Stomach (tissue), 9 donors: ENCODE data around the gene TVP23B. TPM values are rescaled to one million over a fixed set of nuclear protein-coding genes. Genes with fewer than 3 reads are reported as not detected.
"Not testable (repeated sequence)": the region's sequence is repeated elsewhere in the genome, so short reads cannot be mapped to it uniquely, and the experiment has no call there.

Experiments used
- DNase-seq, 2 donors: peaks; one replicate each; pipeline versions ENCODE4 v3.0.0 to v3.0.0-alpha.2; 2013 to 2019
- H3K27ac ChIP-seq, 5 donors: fragments of 200-600 bp in 4 of 5; sonication (generic) in 4 of 5; one replicate each; pipeline ENCODE4 v1.5.1; 2013 to 2019; ENCODE audit warnings: mild to moderate bottlenecking in 1 of 5, moderate library complexity in 1 of 5
- H3K27me3 ChIP-seq, 3 donors: fragments of 200-600 bp; sonication (generic); one replicate each; pipeline ENCODE4 v1.5.1; 2017 to 2019; ENCODE audit warnings: mixed run types in 1 of 3
- H3K36me3 ChIP-seq, 4 donors: fragments of 200-600 bp; sonication (generic); 1 replicate in 3 of 4; 2 replicates in 1 of 4; pipeline ENCODE4 v1.5.1; 2016 to 2019
- H3K4me1 ChIP-seq, 4 donors: fragments of 200-600 bp; sonication (generic); one replicate each; pipeline ENCODE4 v1.5.1; 2016 to 2019
- H3K4me3 ChIP-seq, 4 donors: fragments of 200-600 bp; sonication (generic) in 3 of 4; one replicate each; pipeline ENCODE4 v1.5.1; 2016 to 2019; ENCODE audit warnings: mild to moderate bottlenecking in 1 of 4
- H3K9me3 ChIP-seq, 4 donors: fragments of 200-600 bp; sonication (generic); one replicate each; pipeline ENCODE4 v1.5.1; 2016 to 2019
- POLR2AphosphoS5 ChIP-seq, 3 donors: sonication (generic); formaldehyde crosslinking; IDR thresholded peaks; one replicate each; pipeline ENCODE4 v1.6.1; 2016; ENCODE audit warnings: antibody characterized with exemption in 3 of 3
- WGBS, 5 donors: extraction: QIAGEN DNeasy Blood & Tissue Kit in 3 of 5; methylation state at CpG; one replicate each; pipeline versions ENCODE4 v1.1.5 to v1.1.7; 2013 to 2018; 5-methylcytosine and 5-hydroxymethylcytosine counted together
- intact Hi-C: fragments of 100-400 bp; cut with DNase I; formaldehyde crosslinking; loops from one replicate; pipeline ENCODE4 v1.15.1; 2023; ENCODE audit warnings: low total_unique reads
- polyA plus RNA-seq, 3 donors: library from polyadenylated mRNA; stranded (reverse); fragments of 200-250 nt; gene quantifications; one replicate each; pipeline ENCODE4 v1.2.3, GENCODE V29; 2013
- total RNA-seq, 5 donors: library from RNA; depleted of rRNA; stranded (reverse); fragments of >200 nt; gene quantifications; one replicate each; pipeline versions ENCODE4 v1.1.0 to v1.2.3, GENCODE V29; 2014 to 2016
- TF ChIP-seq, protein P1 (sequence below), 7 experiments: fragments of 450-650 bp in 4 of 7; fragments of 200-600 bp in 3 of 7; sonication (generic) in 3 of 7; IDR thresholded peaks; one replicate each; pipeline ENCODE4 v1.5.1; 2016 to 2019; ENCODE audit warnings: antibody characterized with exemption in 7 of 7, control low read depth in 2 of 7, mild to moderate bottlenecking in 1 of 7
- donor health status: healthy with polysubstance abuse.
- donor health status: Bipolar disorder and iron deficiency.
- donor health status: healthy.

TVP23B gene
- total and polyA plus RNA-seq, 8 donors: 2.9 to 93.4 (median 20.0) TPM

DNA sequence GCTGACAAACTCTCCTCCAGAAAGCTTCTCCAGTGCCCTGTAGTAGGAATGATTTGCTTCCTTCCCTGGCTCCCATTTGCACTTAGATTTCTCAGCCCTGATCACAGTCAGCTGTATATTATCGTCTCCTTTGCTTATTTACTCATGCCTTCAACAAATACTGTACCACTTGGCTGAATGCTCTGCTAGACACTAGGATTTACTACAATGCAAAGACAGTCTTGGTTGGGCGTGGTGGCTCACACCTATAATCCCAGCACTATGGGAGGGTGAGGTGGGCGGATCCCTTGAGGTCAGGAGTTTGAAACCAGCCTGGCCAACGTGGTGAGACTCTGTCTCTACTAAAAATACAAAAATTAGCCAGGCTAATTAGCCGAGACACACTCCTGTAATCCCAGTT lies 5.9 kb downstream of the TVP23B start:
- intact Hi-C loops, H3K36me3 ChIP-seq, H3K4me3 ChIP-seq, H3K27ac ChIP-seq, DNase-seq, H3K9me3 ChIP-seq, H3K27me3 ChIP-seq: not testable (repeated sequence)
- 61 to 79% (median 70%) methylated on average over 4 of the region's 5 CpGs for WGBS, 5 donors
- H3K4me1 ChIP-seq: peaks cover 0 to 40% (median 25%) of the 10 kb centered on the region in 4 donors

DNA sequence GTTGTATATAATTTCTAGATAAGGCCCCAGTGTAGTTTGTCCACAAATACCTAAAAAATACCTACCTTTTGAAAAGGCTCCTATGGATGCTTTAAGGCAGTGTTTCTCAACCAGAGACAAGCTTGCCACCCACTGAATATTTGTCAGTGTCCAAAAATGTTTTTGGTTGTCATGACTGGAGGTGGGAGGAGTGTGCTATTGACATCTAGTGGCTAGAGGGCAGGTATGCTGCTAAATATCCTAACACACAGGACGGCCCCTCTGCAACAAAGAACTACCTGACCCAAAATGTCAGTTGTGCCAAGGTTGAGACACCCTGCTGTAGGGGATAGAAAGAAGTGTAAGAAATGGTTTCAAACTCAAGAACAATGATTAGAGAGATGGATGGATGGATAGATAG lies 10.4 kb downstream of the TVP23B start:
- H3K4me1 ChIP-seq, DNase-seq, intact Hi-C loops, H3K27me3 ChIP-seq, H3K4me3 ChIP-seq, H3K27ac ChIP-seq, H3K9me3 ChIP-seq: not testable (repeated sequence)
- H3K36me3 ChIP-seq: peaks cover 0 to 18% (median 10%) of the 10 kb centered on the region in 4 donors
- WGBS, 5 donors: 0 to 40% (median 20%) methylated on average over 1 of the region's 1 CpG

- H3K4me3 ChIP-seq, H3K9me3 ChIP-seq, DNase-seq, H3K27ac ChIP-seq, H3K4me1 ChIP-seq, intact Hi-C loops, H3K27me3 ChIP-seq: not testable (repeated sequence)
- H3K36me3 ChIP-seq: peaks cover 3 to 37% (median 27%) of the 10 kb centered on the region in 4 donors
- WGBS, 5 donors: 59 to 78% (median 66%) methylated on average over 4 of the region's 4 CpGs
These were observed 13.9 kb downstream of the TVP23B start for GRCh38 chr17:18794841-18795240.

DNA sequence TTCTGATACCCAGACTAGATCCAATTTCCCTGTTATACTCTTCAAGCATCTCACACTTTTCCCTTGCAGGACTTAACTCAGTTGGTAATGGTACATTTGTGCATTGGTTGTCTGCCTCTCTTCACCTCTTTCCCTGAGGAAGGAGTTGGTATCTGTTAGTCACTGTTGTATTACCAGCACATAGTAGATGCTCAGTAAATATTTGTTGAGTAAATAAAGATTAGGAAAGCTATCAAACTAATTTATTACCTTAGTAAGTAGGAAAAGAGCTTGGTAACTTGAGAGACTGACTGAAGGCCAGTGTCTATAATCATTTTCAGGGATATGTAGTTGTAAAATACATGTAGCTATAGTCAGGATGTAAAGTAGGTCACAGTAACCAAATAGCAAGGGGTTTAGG lies 15.9 kb downstream of the TVP23B start:
- H3K9me3 ChIP-seq, H3K4me3 ChIP-seq, H3K4me1 ChIP-seq, DNase-seq, H3K27me3 ChIP-seq, H3K27ac ChIP-seq, intact Hi-C loops: not testable (repeated sequence)
- peaks cover 5 to 54% (median 42%) of the 10 kb centered on the region in 4 donors for H3K36me3 ChIP-seq

- H3K27me3 ChIP-seq, H3K4me1 ChIP-seq, H3K27ac ChIP-seq, intact Hi-C loops, H3K9me3 ChIP-seq, H3K4me3 ChIP-seq, DNase-seq: not testable (repeated sequence)
- peak in 1 of 3 donors; percentile 6 for TF ChIP-seq POLR2AphosphoS5 (IDR thresholded peaks at IDR 0.05)
- H3K36me3 ChIP-seq: peaks cover 18 to 72% (median 62%) of the 10 kb centered on the region in 4 donors
- 59 to 84% (median 71%) methylated on average over 5 to 7 of the region's 7 CpGs for WGBS, 5 donors
These were observed 22.7 kb downstream of the TVP23B start for GRCh38 chr17:18803458-18804245.

- H3K27me3 ChIP-seq, H3K9me3 ChIP-seq, DNase-seq, H3K4me3 ChIP-seq, intact Hi-C loops, H3K36me3 ChIP-seq, H3K27ac ChIP-seq, H3K4me1 ChIP-seq: not testable (repeated sequence)
- WGBS, 5 donors: 48 to 62% (median 57%) methylated on average over 3 of the region's 3 CpGs
These were observed 34.9 kb downstream of the TVP23B start for GRCh38 chr17:18815924-18816323.

- not testable (repeated sequence) for H3K36me3 ChIP-seq
These were observed 35.7 kb downstream of the TVP23B start for GRCh38 chr17:18816489-18817371.

DNA sequence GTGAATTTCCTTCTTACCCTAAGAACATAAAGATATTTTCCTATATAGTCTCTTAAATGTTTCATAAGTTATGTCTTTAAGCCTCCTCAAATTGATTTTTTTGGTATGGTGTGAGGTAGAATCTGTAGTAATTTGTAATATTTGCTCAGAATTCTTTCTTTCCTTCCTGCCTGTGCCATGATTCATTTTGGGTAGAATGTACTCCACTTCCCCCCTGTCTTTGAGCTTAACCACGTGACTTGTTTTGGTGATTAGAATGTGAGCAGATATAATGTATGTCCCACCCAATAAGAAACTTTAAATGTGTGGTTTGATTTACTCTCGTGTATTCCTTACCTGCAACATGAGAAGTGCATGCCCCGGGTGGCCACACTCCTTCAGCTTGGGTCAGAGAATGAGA lies 40.4 kb downstream of the TVP23B start:
- 32 to 74% (median 51%) methylated on average over 1 to 3 of the region's 3 CpGs for WGBS, 5 donors
- H3K4me3 ChIP-seq, intact Hi-C loops, H3K27me3 ChIP-seq, DNase-seq, H3K36me3 ChIP-seq, H3K9me3 ChIP-seq, H3K4me1 ChIP-seq, H3K27ac ChIP-seq: not testable (repeated sequence)

More at GRCh38 chr17:18816489-18817371, 35.7 kb downstream of the TVP23B start:
- intact Hi-C loops, H3K27me3 ChIP-seq, H3K9me3 ChIP-seq, H3K4me3 ChIP-seq, H3K27ac ChIP-seq, H3K4me1 ChIP-seq: not testable (repeated sequence)
- DNase-seq: peak; percentile 25 to 75
- 45 to 51% (median 49%) methylated on average over 9 of the region's 9 CpGs for WGBS, 5 donors
- TF ChIP-seq, protein P1, sequence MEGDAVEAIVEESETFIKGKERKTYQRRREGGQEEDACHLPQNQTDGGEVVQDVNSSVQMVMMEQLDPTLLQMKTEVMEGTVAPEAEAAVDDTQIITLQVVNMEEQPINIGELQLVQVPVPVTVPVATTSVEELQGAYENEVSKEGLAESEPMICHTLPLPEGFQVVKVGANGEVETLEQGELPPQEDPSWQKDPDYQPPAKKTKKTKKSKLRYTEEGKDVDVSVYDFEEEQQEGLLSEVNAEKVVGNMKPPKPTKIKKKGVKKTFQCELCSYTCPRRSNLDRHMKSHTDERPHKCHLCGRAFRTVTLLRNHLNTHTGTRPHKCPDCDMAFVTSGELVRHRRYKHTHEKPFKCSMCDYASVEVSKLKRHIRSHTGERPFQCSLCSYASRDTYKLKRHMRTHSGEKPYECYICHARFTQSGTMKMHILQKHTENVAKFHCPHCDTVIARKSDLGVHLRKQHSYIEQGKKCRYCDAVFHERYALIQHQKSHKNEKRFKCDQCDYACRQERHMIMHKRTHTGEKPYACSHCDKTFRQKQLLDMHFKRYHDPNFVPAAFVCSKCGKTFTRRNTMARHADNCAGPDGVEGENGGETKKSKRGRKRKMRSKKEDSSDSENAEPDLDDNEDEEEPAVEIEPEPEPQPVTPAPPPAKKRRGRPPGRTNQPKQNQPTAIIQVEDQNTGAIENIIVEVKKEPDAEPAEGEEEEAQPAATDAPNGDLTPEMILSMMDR (IDR thresholded peaks at IDR 0.05): peak in 5 of 7 experiments; percentile 42 to 70 (median 52)

GRCh38 chr17:18827613-18828012 lies 46.6 kb downstream of the TVP23B start:
- H3K4me3 ChIP-seq, H3K36me3 ChIP-seq, H3K27me3 ChIP-seq, H3K4me1 ChIP-seq, H3K27ac ChIP-seq, intact Hi-C loops, DNase-seq, H3K9me3 ChIP-seq: not testable (repeated sequence)
- no CpG with 5 or more reads among the region's 1 CpG for WGBS, 5 donors
